IMR-90 (cell line): ENCODE measurements around the gene PLEKHG7. TPM values are rescaled to one million over a fixed set of nuclear protein-coding genes. Genes with fewer than 3 reads are reported as not detected.

Source experiments
- ATAC-seq: fragments of 200-7000 bp; cut with Tn5 transposase; 2 replicates; pipeline ENCODE4 v1.9.1; 2020; ENCODE audit warnings: low read depth, mild to moderate bottlenecking, moderate library complexity
- BruUV-seq: library from RNA; stranded (reverse); fragments of 400-500 nt; replicated peaks from 2 replicates; lab custom pipeline; 2021; lab: Mats Ljungman, UMichigan
- CTCF ChIA-PET: fragments of 300-600 bp; formaldehyde crosslinking; extraction: SDS; loops from one replicate; lab custom pipeline; 2021; ENCODE audit warnings: antibody characterized with exemption; lab: Yijun Ruan, JAX
- POLR2A ChIA-PET: fragments of 300-600 bp; sonication (Branson Sonifier 250); formaldehyde crosslinking; loops from one replicate; lab custom pipeline; 2022; ENCODE audit warnings: antibody characterized with exemption; ENCODE audit not compliant: unreplicated experiment; lab: Charles Lee
- DNase-seq: peaks from one replicate; pipeline ENCODE4 v3.0.0; 2013
- H2AFZ ChIP-seq: replicated peaks from 2 replicates; pipeline ENCODE3; 2013; ENCODE audit warnings: low read length, mild to moderate bottlenecking; ENCODE audit not compliant: poor library complexity
- H2AK5ac ChIP-seq: 2 replicates; pipeline ENCODE4 v1.6.1; 2013; ENCODE audit warnings: low read depth, low read length, inconsistent platforms
- H2AK9ac ChIP-seq: replicated peaks from 2 replicates; pipeline ENCODE3; 2013; ENCODE audit warnings: mild to moderate bottlenecking, low read depth, low read length, moderate library complexity; ENCODE audit not compliant: poor library complexity
- H2BK120ac ChIP-seq: 2 replicates; pipeline ENCODE4 v1.6.1; 2013; ENCODE audit warnings: low read depth, low read length, inconsistent platforms
- H2BK15ac ChIP-seq: 3 replicates; pipeline ENCODE4 v1.6.1; 2013; ENCODE audit warnings: low read depth, low read length, inconsistent platforms
- H2BK20ac ChIP-seq: 2 replicates; pipeline ENCODE4 v1.6.1; 2013; ENCODE audit warnings: low read depth, mild to moderate bottlenecking, inconsistent platforms, low read length, moderate library complexity
- H2BK5ac ChIP-seq: 2 replicates; pipeline ENCODE4 v1.6.1; 2013; ENCODE audit warnings: mild to moderate bottlenecking, low read depth, low read length, inconsistent platforms; ENCODE audit not compliant: poor library complexity, severe bottlenecking
- H3K14ac ChIP-seq: replicated peaks from 2 replicates; pipeline ENCODE4 v1.6.1; 2013; ENCODE audit warnings: low read depth, low read length, inconsistent platforms
- H3K18ac ChIP-seq: 2 replicates; pipeline ENCODE4 v1.6.1; 2013; ENCODE audit warnings: low read depth, low read length, control low read depth
- H3K23ac ChIP-seq: 2 replicates; pipeline ENCODE4 v1.6.1; 2013; ENCODE audit warnings: low read depth, low read length, inconsistent platforms
- H3K27ac ChIP-seq: 2 replicates; pipeline ENCODE4 v1.5.1; 2013; ENCODE audit warnings: mild to moderate bottlenecking, control low read depth, low read length; ENCODE audit not compliant: insufficient read depth
- H3K27me3 ChIP-seq: 2 replicates; pipeline ENCODE4 v1.6.1; 2013; ENCODE audit warnings: low read length; ENCODE audit not compliant: control insufficient read depth, insufficient read depth
- H3K36me3 ChIP-seq: 2 replicates; pipeline ENCODE4 v1.6.1; 2013; ENCODE audit warnings: low read length, mixed read lengths; ENCODE audit not compliant: control insufficient read depth, insufficient read depth
- H3K4ac ChIP-seq: 2 replicates; pipeline ENCODE4 v1.6.1; 2013; ENCODE audit warnings: low read depth, low read length, inconsistent platforms
- H3K4me1 ChIP-seq: 2 replicates; pipeline ENCODE4 v1.6.1; 2013; ENCODE audit warnings: low read length, mixed read lengths; ENCODE audit not compliant: control insufficient read depth, insufficient read depth
- H3K4me2 ChIP-seq: 2 replicates; pipeline ENCODE4 v1.6.1; 2013; ENCODE audit warnings: low read depth, mild to moderate bottlenecking, control low read depth, low read length, moderate library complexity
- H3K4me3 ChIP-seq: 2 replicates; pipeline ENCODE4 v1.5.1; 2013; ENCODE audit warnings: low read depth, mild to moderate bottlenecking, control low read depth, low read length, moderate library complexity; ENCODE audit not compliant: insufficient read depth
- H3K56ac ChIP-seq: 2 replicates; pipeline ENCODE4 v1.6.1; 2013; ENCODE audit warnings: low read length, inconsistent platforms; ENCODE audit not compliant: insufficient read depth; ENCODE audit errors: extremely low read depth
- H3K79me1 ChIP-seq, 2 experiments: 2 replicates each; pipeline ENCODE4 v1.6.1; 2013; ENCODE audit warnings: low read length in 2 of 2, inconsistent platforms in 1 of 2, low read depth in 1 of 2
- H3K9ac ChIP-seq: 2 replicates; pipeline ENCODE4 v1.6.1; 2013; ENCODE audit warnings: low read depth, low read length, control low read depth
- H3K9me1 ChIP-seq: 2 replicates; pipeline ENCODE4 v1.6.1; 2013; ENCODE audit warnings: low read length, inconsistent platforms; ENCODE audit not compliant: insufficient read depth
- H3K9me3 ChIP-seq: 2 replicates; pipeline ENCODE4 v1.6.1; 2013; ENCODE audit warnings: low read length; ENCODE audit not compliant: control insufficient read depth, insufficient read depth
- H4K20me1 ChIP-seq: 2 replicates; pipeline ENCODE4 v1.6.1; 2013; ENCODE audit warnings: low read length, inconsistent platforms; ENCODE audit not compliant: insufficient read depth
- H4K5ac ChIP-seq: 2 replicates; pipeline ENCODE4 v1.6.1; 2013; ENCODE audit warnings: mild to moderate bottlenecking, low read depth, low read length, control low read depth
- H4K8ac ChIP-seq, 2 experiments: 2 replicates each; pipeline ENCODE4 v1.6.1; 2013; ENCODE audit warnings: low read depth in 2 of 2, low read length in 2 of 2, control low read depth in 1 of 2, inconsistent platforms in 1 of 2
- H4K91ac ChIP-seq: 2 replicates; pipeline ENCODE4 v1.6.1; 2013; ENCODE audit warnings: low read depth, low read length, inconsistent platforms; ENCODE audit not compliant: insufficient read depth
- BHLHE40 ChIP-seq: fragments of 150-350 bp; IDR thresholded peaks from 2 replicates; pipeline ENCODE4 v1.6.1; 2016; ENCODE audit warnings: mild to moderate bottlenecking, low read depth, low read length
- CEBPB ChIP-seq: IDR thresholded peaks from 2 replicates; pipeline ENCODE4 v1.6.1; 2012; ENCODE audit warnings: low read depth, low read length, improper control_type of control experiment
- CHD1 ChIP-seq: IDR thresholded peaks from 2 replicates; pipeline ENCODE4 v1.6.1; 2012; ENCODE audit warnings: low read depth, low read length, improper control_type of control experiment
- CTCF ChIP-seq: conservative IDR thresholded peaks from 2 replicates; pipeline ENCODE4 v1.5.1; 2012; ENCODE audit warnings: mild to moderate bottlenecking, low read depth, low read length, improper control_type of control experiment
- ELK1 ChIP-seq: fragments of 150-350 bp; IDR thresholded peaks from 2 replicates; pipeline ENCODE4 v1.6.1; 2016; ENCODE audit warnings: low read depth, mild to moderate bottlenecking, low read length, moderate library complexity, borderline replicate concordance
- FOS ChIP-seq: fragments of 150-350 bp; IDR thresholded peaks from 2 replicates; pipeline ENCODE4 v1.6.1; 2016; ENCODE audit warnings: low read depth, low read length
- MAFK ChIP-seq: IDR thresholded peaks from 2 replicates; pipeline ENCODE4 v1.6.1; 2012; ENCODE audit warnings: low read depth, low read length, improper control_type of control experiment
- MAZ ChIP-seq: IDR thresholded peaks from 2 replicates; pipeline ENCODE4 v1.6.1; 2012; ENCODE audit warnings: low read depth, mild to moderate bottlenecking, low read length, improper control_type of control experiment, moderate library complexity, borderline replicate concordance
- MXI1 ChIP-seq: IDR thresholded peaks from 2 replicates; pipeline ENCODE4 v1.6.1; 2012; ENCODE audit warnings: low read depth, mild to moderate bottlenecking, low read length, moderate library complexity, borderline replicate concordance
- NFE2L2 ChIP-seq: fragments of 150-350 bp; IDR thresholded peaks from 2 replicates; pipeline ENCODE4 v1.6.1; 2016; ENCODE audit warnings: low read depth, mild to moderate bottlenecking, low read length
- RAD21 ChIP-seq: IDR thresholded peaks from 2 replicates; pipeline ENCODE4 v1.6.1; 2012; ENCODE audit warnings: low read length, improper control_type of control experiment
- RCOR1 ChIP-seq: IDR thresholded peaks from 2 replicates; pipeline ENCODE4 v1.6.1; 2012; ENCODE audit warnings: mild to moderate bottlenecking, low read length, improper control_type of control experiment; ENCODE audit not compliant: insufficient replicate concordance
- RFX5 ChIP-seq: IDR thresholded peaks from 2 replicates; pipeline ENCODE4 v1.8.0; 2012; ENCODE audit warnings: low read depth, mild to moderate bottlenecking, low read length, moderate library complexity
- SMC3 ChIP-seq: fragments of 150-350 bp; IDR thresholded peaks from 2 replicates; pipeline ENCODE4 v1.6.1; 2016; ENCODE audit warnings: low read depth, mild to moderate bottlenecking, antibody characterized with exemption, low read length, moderate library complexity
- USF2 ChIP-seq: fragments of 150-350 bp; IDR thresholded peaks from 2 replicates; pipeline ENCODE4 v1.6.1; 2017; ENCODE audit warnings: mild to moderate bottlenecking, antibody characterized with exemption, low read length, low read depth
- WGBS, 2 experiments: methylation state at CpG; one replicate each; pipeline versions ENCODE4 v1.1.5 to v1.1.7; 2013; ENCODE audit warnings: missing lambda C conversion rate in 2 of 2; ENCODE audit not compliant: insufficient read length in 1 of 2; ENCODE audit errors: extremely low coverage in 2 of 2; 5-methylcytosine and 5-hydroxymethylcytosine counted together
- dilution Hi-C: fragments of 300-500 bp; cut with HindIII; formaldehyde crosslinking; loops from one replicate; pipeline ENCODE4 v1.14.3; 2018; ENCODE audit warnings: low sequenced_read_pairs; ENCODE audit not compliant: unreplicated experiment
- in situ Hi-C: fragments of 300-500 bp; cut with MboI; formaldehyde crosslinking; loops from 3 replicates; pipeline ENCODE4 v1.14.3; 2019; ENCODE audit warnings: low sequenced_read_pairs, inconsistent platforms, mixed read lengths
- intact Hi-C: fragments of 100-400 bp; cut with micrococcal nuclease; formaldehyde crosslinking; loops from 2 replicates; pipeline ENCODE4 v1.10.0; 2022
- polyA plus RNA-seq, 3 experiments: library from polyadenylated mRNA; depleted of rRNA; stranded (reverse); fragments of >200 nt; gene quantifications; 2 replicates each; pipeline ENCODE4 v1.2.3, GENCODE V29; 2012; ENCODE audit warnings: low replicate concordance in 1 of 3
- total RNA-seq: library from RNA; depleted of rRNA; stranded (reverse); fragments of >200 nt; gene quantifications from 2 replicates; pipeline ENCODE4 v1.2.3, GENCODE V29; 2012

The PLEKHG7 gene
- total and polyA plus RNA-seq, 2 of the 4 experiments (the other 2 are of a cell fraction), result not detected

GRCh38 chr12:92769124-92769901, 66.5 kb downstream of the PLEKHG7 start:
- no peaks in the 10 kb centered on the region for H4K20me1 ChIP-seq
- H3K9ac ChIP-seq, result no peak overlapping the region
- H3K9me3 ChIP-seq, result no peaks in the 10 kb centered on the region
- H2BK5ac ChIP-seq, result no peak overlapping the region
- H2AFZ ChIP-seq, result no peak overlapping the region
- no peak overlapping the region for H3K4me3 ChIP-seq
- no peak overlapping the region for H3K14ac ChIP-seq
- DNase-seq (no peak), ATAC-seq (no peak)
- POLR2A ChIA-PET, result no interaction called here
- in situ Hi-C loops, result no loop called here
- H3K23ac ChIP-seq, result no peak overlapping the region
- no peaks in the 10 kb centered on the region for H3K4me1 ChIP-seq
- H3K18ac ChIP-seq, result no peak overlapping the region
- BruUV-seq, result no TSS peak
- no CpG with 5 or more reads among the region's 4 CpGs for WGBS, 2 experiments
- no peak overlapping the region for H3K27ac ChIP-seq
- no peak overlapping the region for H4K91ac ChIP-seq
- no peak overlapping the region for H3K56ac ChIP-seq
- no peak overlapping the region for H2AK5ac ChIP-seq
- dilution Hi-C loops, result no loop called here
- 0 out of 2 replicates have a peak, but pooled peaks cover 1% of the 10 kb centered on the region for H3K36me3 ChIP-seq
- no peaks in the 10 kb centered on the region; a peak in 1 of 4 replicates for H3K79me1 ChIP-seq
- intact Hi-C loops, result no loop called here
- H2BK20ac ChIP-seq, result no peak overlapping the region
- no peak overlapping the region for H3K4ac ChIP-seq
- H3K4me2 ChIP-seq, result no peak overlapping the region
- H4K8ac ChIP-seq, result no peak overlapping the region
- H2BK15ac ChIP-seq, result no peak overlapping the region
- CTCF ChIA-PET, result interaction anchor here (0.9 kb wide), 1 partner anchor 16 kb away, joined by 3 read pairs; no protein-coding TSS in a partner anchor
- H3K9me1 ChIP-seq, result 0 out of 2 replicates have a peak, but pooled peaks cover 3% of the 10 kb centered on the region
- no peak overlapping the region for H4K5ac ChIP-seq
- no peak overlapping the region for H2BK120ac ChIP-seq
- no peak overlapping the region for H2AK9ac ChIP-seq
- H3K27me3 ChIP-seq, result no peaks in the 10 kb centered on the region
- TF ChIP-seq MAZ (no peak), MAFK (no peak), USF2 (no peak), CHD1 (no peak), CTCF (no peak), ELK1 (no peak), MXI1 (no peak), NFE2L2 (no peak), RCOR1 (no peak), FOS (no peak), RAD21 (no peak), RFX5 (no peak), SMC3 (no peak), CEBPB (no peak), BHLHE40 (no peak)
